GM12801 (cell line): ENCODE data around the gene SLC7A4.

Experiments
- TF ChIP-seq, protein P1 (sequence below): IDR thresholded peaks from one replicate; pipeline ENCODE4 v1.5.1; 2011; ENCODE audit warnings: control low read depth; ENCODE audit not compliant: insufficient read length; ENCODE audit errors: extremely low read depth

Gene SLC7A4

DNA sequence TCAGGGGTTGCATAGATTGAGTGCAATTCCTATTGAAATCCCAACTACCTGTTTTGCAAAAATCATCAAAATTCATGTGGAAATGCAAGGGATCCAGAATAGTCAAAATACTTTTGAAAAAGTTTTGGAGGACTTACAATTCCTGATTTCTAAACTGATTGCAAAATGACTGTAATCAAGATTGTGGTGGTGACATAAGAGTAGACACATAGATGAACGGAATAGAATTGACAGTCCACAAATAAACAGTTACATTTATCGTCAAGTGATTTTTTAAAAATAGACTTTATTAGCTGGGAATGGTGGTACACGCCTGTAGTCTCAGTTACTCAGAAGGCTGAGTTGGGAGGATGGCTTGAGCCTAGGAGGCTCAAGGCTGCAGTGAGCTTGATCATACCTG is 2.6 kb upstream of the SLC7A4 start:
- TF ChIP-seq, protein P1, sequence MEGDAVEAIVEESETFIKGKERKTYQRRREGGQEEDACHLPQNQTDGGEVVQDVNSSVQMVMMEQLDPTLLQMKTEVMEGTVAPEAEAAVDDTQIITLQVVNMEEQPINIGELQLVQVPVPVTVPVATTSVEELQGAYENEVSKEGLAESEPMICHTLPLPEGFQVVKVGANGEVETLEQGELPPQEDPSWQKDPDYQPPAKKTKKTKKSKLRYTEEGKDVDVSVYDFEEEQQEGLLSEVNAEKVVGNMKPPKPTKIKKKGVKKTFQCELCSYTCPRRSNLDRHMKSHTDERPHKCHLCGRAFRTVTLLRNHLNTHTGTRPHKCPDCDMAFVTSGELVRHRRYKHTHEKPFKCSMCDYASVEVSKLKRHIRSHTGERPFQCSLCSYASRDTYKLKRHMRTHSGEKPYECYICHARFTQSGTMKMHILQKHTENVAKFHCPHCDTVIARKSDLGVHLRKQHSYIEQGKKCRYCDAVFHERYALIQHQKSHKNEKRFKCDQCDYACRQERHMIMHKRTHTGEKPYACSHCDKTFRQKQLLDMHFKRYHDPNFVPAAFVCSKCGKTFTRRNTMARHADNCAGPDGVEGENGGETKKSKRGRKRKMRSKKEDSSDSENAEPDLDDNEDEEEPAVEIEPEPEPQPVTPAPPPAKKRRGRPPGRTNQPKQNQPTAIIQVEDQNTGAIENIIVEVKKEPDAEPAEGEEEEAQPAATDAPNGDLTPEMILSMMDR: no peak

DNA sequence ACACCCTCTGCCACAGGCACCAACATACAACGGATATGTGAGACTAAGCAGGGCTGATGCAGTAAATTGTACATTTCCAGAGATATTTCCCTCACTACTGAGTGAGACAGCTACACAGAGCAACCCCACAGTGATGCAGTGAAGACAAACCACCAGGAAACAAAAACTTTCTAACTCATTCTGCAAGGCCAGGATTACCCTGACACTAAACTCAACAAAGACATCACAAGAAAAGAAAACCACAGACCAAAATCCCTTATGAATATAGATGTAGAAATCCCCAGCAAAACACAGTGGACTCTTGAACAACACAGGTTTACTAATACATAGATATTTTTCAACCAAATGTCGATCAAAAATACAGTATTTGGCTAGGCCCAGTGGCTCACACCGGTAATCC is 1.5 kb upstream of the SLC7A4 start:
- TF ChIP-seq, protein P1: no peak

DNA sequence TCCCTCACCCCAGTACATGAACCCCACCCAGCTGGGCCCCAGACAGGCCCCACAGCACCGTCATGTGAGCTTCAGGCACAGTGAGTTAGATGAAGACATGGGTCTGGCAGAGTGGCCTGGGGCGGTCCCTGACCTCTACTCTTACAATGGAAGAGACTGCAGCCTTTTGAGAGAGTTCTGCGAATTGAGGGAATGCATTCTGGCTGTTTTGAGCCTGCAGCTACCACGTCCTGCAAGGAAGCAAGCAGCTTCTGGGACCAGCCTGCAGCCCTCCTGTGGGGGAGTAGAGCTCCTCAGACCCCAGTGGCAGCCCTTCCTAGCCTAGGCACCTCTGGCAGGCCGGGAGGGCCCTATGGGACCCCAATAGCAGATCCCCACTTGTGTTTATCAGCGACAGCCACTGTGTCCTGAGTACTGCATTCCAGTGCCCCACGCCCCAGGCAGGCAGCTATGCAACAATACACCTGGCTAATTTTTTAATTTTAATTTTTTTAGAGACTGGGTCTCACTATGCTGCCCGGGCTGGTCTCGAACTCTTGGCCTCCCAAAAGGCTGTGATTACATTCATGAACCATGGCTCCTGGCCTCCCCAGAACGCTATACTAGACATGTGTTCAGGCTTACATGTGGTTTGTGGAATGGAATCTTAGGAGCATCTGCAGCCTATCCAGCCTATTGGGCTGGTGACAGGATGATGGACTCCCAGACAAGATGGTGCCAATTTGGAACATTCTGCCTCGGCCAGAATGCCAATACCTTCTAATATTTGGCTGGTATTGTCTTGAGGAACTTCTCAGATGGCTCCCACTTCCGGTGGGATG is 717 bp upstream of the SLC7A4 start:
- TF ChIP-seq, protein P1: no peak

DNA sequence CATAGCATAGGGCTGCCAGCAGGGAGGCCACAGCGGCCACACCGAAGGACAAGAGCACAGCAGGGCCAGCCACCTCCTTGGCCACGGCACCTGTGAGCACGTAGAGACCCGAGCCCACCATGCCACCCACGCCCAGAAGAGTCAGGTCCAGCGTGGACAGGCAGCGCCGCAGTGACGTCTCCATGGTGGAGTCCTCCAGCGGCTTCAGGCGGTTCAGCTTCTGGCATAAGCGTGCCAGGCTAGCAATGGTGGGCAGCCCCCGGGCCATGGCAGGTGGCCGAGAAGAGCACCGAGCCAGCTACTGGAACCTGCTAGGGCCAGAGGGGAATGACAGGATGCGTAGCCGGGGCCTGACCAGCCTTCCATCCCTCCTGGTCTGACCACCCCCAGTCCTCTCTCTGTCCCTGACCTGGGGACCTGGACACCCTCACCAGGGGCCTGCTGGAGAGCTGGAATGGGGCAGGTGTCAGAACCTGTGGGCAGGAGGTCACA is 770 bp downstream of the SLC7A4 start:
- TF ChIP-seq, protein P1: no peak

DNA sequence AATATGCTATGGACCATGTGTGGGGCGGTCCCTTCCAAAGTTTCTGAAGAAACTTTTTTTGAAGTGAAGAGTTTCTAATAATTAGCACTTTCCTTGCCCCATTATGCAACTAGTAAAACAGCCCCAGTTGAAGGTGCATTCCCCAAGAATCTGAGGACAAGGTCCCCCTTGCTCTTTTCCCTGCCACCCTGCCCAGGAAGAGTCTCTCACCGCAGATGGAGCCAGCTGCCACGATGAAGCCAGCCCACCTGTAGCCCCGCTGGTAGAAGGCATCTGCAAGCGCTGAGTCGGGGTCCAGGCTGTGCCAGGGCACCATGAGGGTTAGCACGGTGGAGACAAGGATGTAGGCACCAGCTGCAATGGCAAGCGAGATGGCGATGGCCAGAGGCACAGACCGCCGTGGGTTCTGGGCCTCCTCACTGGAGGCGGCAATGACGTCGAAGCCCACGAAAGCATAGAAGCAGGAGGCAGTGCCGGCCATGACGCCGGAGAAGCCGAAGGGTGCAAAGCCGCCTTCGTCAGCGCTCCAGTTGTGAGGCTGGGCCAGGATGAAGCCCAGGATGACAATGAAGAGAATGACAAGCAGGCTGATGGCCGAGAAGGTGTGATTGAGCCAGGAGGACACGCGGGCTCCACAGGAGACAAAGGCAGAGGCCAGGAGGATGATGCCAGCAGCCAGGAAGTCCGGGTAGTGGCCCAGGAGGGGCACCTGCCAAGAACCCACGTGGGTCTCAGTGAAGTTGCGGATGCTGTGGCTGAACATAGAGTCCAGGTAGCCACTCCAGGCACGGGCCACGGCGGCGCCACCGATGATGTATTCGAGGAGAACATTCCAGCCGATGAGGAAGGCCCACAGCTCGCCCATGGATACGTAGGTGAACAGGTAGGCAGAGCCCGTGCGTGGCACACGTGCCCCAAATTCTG is 1.5 kb downstream of the SLC7A4 start:
- TF ChIP-seq, protein P1: no peak

DNA sequence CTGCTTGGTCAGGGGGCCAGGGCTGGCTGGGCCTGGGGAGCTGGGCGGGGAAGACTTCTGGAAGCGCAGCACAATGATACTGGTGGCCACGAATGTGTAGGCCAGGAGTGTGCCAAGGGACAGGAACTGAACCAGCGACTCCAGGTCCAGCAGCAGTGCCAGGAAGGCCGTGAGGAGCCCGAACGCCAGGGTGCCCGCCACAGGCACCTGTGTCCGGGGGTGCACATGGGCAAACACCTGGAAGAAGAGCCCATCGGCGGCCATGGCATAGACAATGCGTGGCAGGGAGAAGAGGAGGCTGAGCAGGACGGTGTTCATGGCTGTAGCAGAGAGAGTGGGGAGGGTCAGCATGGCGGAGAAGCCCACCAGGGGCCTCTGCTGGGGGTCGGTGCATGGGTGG is 2.3 kb downstream of the SLC7A4 start:
- TF ChIP-seq, protein P1: no peak

DNA sequence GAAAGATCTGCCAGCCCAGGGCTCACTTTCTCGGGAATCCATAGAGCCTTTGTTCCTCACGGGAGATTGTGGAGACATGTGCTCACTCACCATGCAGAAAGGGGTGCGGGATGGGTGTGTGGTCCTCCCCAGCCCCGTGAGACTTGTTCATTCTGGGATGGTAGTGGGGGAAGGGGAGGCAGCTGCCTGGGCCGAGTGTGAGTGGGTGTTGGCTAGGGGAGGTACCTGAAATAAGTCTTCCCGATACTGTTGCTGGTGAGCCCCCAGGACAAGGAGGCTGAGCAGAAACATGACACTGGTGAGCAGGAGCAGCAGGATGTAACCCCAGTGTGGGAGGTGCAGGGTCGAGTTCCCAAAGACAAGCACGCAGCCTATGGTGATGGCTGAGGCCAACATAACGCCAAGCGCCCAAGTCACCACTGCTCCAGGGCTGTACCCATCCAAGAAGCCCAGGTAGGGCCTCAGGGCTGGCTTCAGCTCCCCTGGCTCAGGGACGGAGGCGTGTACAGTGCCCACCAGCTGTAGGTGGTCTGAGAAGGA is 2.8 kb downstream of the SLC7A4 start:
- TF ChIP-seq, protein P1: no peak
